ENCODE results near the gene TRPT1. TPM values are rescaled to one million over a fixed set of nuclear protein-coding genes. Genes with fewer than 3 reads are reported as not detected.

Gene TRPT1
- total RNA-seq, 1 experiment from 2014 or later = 66.1 TPM

GRCh38 chr11:64261556-64262080, 35.6 kb upstream of the TRPT1 start:
- no peak for DNase-seq (ENCODE audit: low read depth, low spot score)
- H3K36me3 ChIP-seq (ENCODE audit: control insufficient read depth, insufficient read depth, low read length) = no peaks in the 10 kb centered on the region
- ATAC-seq = no peak
- BruUV-seq (replicated peaks) = no TSS peak
- ChIA-PET CTCF (no interaction called here), POLR2A (no interaction called here)
- no peak for TF ChIP-seq POLR2AphosphoS5 (IDR thresholded peaks at IDR 0.05; ENCODE audit: low read depth, low read length)
- TF ChIP-seq, protein P1, sequence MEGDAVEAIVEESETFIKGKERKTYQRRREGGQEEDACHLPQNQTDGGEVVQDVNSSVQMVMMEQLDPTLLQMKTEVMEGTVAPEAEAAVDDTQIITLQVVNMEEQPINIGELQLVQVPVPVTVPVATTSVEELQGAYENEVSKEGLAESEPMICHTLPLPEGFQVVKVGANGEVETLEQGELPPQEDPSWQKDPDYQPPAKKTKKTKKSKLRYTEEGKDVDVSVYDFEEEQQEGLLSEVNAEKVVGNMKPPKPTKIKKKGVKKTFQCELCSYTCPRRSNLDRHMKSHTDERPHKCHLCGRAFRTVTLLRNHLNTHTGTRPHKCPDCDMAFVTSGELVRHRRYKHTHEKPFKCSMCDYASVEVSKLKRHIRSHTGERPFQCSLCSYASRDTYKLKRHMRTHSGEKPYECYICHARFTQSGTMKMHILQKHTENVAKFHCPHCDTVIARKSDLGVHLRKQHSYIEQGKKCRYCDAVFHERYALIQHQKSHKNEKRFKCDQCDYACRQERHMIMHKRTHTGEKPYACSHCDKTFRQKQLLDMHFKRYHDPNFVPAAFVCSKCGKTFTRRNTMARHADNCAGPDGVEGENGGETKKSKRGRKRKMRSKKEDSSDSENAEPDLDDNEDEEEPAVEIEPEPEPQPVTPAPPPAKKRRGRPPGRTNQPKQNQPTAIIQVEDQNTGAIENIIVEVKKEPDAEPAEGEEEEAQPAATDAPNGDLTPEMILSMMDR (IDR thresholded peaks at IDR 0.05) = no peak
- no peak for TF ChIP-seq SIN3A (IDR thresholded peaks at IDR 0.05; ENCODE audit: borderline replicate concordance, insufficient read depth, low read depth, low read length)
- no peak for TF ChIP-seq TCF7L2 (IDR thresholded peaks at IDR 0.05; ENCODE audit: low read depth, low read length)
- TF ChIP-seq REST (IDR thresholded peaks at IDR 0.05; ENCODE audit: insufficient read depth in 1 of 2, low read depth in 2 of 2, low read length in 1 of 2) = no peak
- H3K27me3 ChIP-seq (ENCODE audit: control insufficient read depth, insufficient read depth, low read length) = no peaks in the 10 kb centered on the region
- no peaks in the 10 kb centered on the region for H3K9me3 ChIP-seq (ENCODE audit: control insufficient read depth, insufficient read depth, low read depth, low read length)
- H3K4me3 ChIP-seq (ENCODE audit: low read depth in 2 of 2, low read length in 2 of 2) = no peak overlapping the region
- in situ Hi-C loops (cut with HindIII; ENCODE audit: low pct_unique_long_range_greater_than_20kb, low sequenced_read_pairs) (no loop called here), intact Hi-C loops (cut with micrococcal nuclease; ENCODE audit: unreplicated experiment) (no loop called here)
- peaks cover 3% of the 10 kb centered on the region; the same call in 1 of the 2 replicates for H3K4me1 ChIP-seq (ENCODE audit: control insufficient read depth, insufficient read depth, low read length)
- H3K27ac ChIP-seq (ENCODE audit: low read length) = no peak overlapping the region

GRCh38 chr11:64260147-64260708, 34.2 kb upstream of the TRPT1 start:
- Histone ChIP-seq H3K4me3 (ENCODE audit: low read depth in 2 of 2, low read length in 2 of 2) (no peak overlapping the region), H3K9me3 (ENCODE audit: control insufficient read depth, insufficient read depth, low read depth, low read length) (no peaks in the 10 kb centered on the region), H3K36me3 (ENCODE audit: control insufficient read depth, insufficient read depth, low read length) (no peaks in the 10 kb centered on the region; the same call in 1 of the 2 replicates), H3K27ac (ENCODE audit: low read length) (no peak overlapping the region), H3K4me1 (ENCODE audit: control insufficient read depth, insufficient read depth, low read length) (peaks cover 3% of the 10 kb centered on the region; the same call in 1 of the 2 replicates), H3K27me3 (ENCODE audit: control insufficient read depth, insufficient read depth, low read length) (no peaks in the 10 kb centered on the region)
- intact Hi-C loops (cut with micrococcal nuclease; ENCODE audit: unreplicated experiment) = no loop called here
- no peak for TF ChIP-seq REST (IDR thresholded peaks at IDR 0.05; ENCODE audit: insufficient read depth in 1 of 2, low read depth in 2 of 2, low read length in 1 of 2)
- TF ChIP-seq TCF7L2 (IDR thresholded peaks at IDR 0.05; ENCODE audit: low read depth, low read length) = no peak
- TF ChIP-seq SIN3A (IDR thresholded peaks at IDR 0.05; ENCODE audit: borderline replicate concordance, insufficient read depth, low read depth, low read length) = no peak
- TF ChIP-seq, protein P1 (IDR thresholded peaks at IDR 0.05) = no peak
- no peak for TF ChIP-seq POLR2AphosphoS5 (IDR thresholded peaks at IDR 0.05; ENCODE audit: low read depth, low read length)
- in situ Hi-C loops (cut with HindIII; ENCODE audit: low pct_unique_long_range_greater_than_20kb, low sequenced_read_pairs) = no loop called here
- DNase-seq (ENCODE audit: low read depth, low spot score) (no peak), ATAC-seq (no peak)
- POLR2A ChIA-PET = no interaction called here
- BruUV-seq (replicated peaks) = no TSS peak
- CTCF ChIA-PET = no interaction called here

All from Panc1 (cell line).